Uterus (tissue), 2 donors: ENCODE data around the gene TTLL12.

Experiments used
- CTCF ChIP-seq, 4 experiments: fragments of 200-600 bp in 2 of 4; fragments of 450-650 bp in 2 of 4; sonication (generic) in 2 of 4; IDR thresholded peaks; one replicate each; pipeline ENCODE4 v1.5.1; 2016 to 2019; ENCODE audit warnings: antibody characterized with exemption in 4 of 4, mild to moderate bottlenecking in 2 of 4, moderate library complexity in 1 of 4
- POLR2A ChIP-seq, 2 donors: fragments of 450-650 bp; IDR thresholded peaks; one replicate each; pipeline ENCODE4 v1.6.1; 2016; ENCODE audit warnings: antibody characterized with exemption in 2 of 2, mild to moderate bottlenecking in 1 of 2, moderate library complexity in 1 of 2

GRCh38 chr22:43209523-43209890, 22.6 kb upstream of the TTLL12 start:
- no peak for TF ChIP-seq POLR2A (IDR thresholded peaks at IDR 0.05)
- no peak for TF ChIP-seq CTCF (IDR thresholded peaks at IDR 0.05)
